GM21786 (cell line): ENCODE results near the gene ZNF8.
"Not testable (repeated sequence)": the region's sequence is repeated elsewhere in the genome, so short reads cannot be mapped to it uniquely, and the experiment has no call there.

Source experiments
- ATAC-seq: cut with Tn5 transposase; IDR thresholded peaks from one replicate; pipeline ENCODE4 v1.9.1; 2021; ENCODE audit not compliant: unreplicated experiment

Gene ZNF8

GRCh38 chr19:58294743-58295374, 16.1 kb downstream of the ZNF8 start:
- ATAC-seq, result no peak

DNA sequence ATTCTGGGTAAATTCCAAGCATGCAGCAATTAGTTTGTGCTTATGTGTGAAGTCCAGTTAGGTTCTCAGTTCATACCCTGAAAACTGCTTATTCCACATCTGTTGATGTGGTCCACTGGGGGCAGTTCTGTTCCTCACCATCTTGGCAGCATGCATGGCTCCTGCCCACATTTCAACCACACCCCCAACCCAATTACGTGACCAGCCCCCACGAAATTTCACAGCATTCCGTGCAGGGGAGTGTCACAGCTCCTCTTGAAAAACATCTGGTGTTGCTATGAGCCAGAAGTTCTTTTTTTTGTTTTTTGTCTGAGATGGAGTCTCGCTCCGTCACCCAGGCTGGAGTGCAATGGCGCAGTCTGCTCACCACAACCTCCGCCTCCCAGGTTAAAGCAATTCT, 17.3 kb downstream of the ZNF8 start:
- ATAC-seq, result no peak

DNA sequence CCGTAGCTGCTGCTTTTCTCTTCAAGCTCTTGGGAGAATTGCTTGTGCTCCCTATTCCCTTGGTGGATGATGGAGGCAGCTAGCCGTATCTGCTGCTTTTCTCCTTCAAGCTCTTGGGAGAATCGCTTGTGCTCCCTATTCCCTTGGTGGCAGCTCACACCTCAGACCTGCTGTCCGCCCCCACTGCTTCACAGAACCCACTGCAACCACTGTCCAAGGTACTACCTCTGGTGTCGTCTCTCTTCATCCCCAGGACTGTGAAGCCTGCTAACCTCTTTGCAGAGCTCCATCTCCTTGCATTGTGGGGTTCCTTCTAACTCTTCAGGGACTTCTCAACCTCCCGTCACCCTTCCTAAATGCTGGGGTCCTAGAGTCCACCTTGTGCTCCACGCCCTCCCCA, 21.9 kb downstream of the ZNF8 start:
- no peak for ATAC-seq

GRCh38 chr19:58304255-58304654, 25.5 kb downstream of the ZNF8 start:
- no peak for ATAC-seq

GRCh38 chr19:58304748-58305064, 26.0 kb downstream of the ZNF8 start:
- no peak for ATAC-seq

GRCh38 chr19:58305065-58305931, 26.5 kb downstream of the ZNF8 start, which contains the start of gene ERVK3-1:
Gene ERVK3-1 (plus strand): TSS chr19:58305377. CDS start chr19:58312169, 6,792 bp downstream.
- peak; percentile 95 for ATAC-seq

GRCh38 chr19:58305932-58306323, 27.2 kb downstream of the ZNF8 start:
- ATAC-seq, result no peak

DNA sequence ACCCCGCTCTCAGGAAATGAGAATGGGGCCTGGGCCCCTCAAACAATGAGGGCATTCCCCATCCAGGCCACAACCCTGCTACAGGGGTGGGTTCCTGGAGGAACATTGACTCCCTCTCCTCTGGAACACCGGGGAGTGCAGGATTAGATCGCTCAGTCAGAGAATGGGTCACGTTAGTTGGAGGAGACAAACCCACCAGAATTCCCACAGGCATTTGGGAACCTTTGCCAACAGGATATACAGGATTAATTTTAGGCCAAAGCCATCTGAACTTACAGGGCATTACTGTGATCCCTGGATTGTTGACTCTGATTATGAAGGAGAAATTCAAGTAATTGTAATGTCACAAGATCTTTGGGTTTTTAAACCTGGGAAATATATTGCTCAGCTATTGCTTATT, 29.0 kb downstream of the ZNF8 start:
- ATAC-seq, result no peak

DNA sequence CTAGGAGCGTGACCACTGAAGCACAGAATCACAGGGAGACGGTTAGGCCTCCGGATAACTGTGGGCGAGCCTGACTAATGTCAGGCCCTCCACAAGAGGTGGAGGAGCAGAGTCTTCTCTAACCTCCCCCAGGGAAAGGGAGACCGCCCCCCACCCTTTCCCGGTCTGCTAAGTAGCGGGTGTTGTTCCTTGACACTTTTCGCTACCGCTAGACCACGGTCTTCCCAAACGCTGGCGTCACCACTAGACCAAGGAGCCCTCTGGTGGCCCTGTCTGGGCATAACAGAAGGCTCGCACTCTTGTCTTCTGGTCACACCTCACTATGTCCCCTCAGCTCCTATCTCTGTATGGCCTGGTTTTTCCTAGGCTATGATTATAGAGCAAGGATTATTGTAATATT, 31.9 kb downstream of the ZNF8 start:
- ATAC-seq, result not testable (repeated sequence)

DNA sequence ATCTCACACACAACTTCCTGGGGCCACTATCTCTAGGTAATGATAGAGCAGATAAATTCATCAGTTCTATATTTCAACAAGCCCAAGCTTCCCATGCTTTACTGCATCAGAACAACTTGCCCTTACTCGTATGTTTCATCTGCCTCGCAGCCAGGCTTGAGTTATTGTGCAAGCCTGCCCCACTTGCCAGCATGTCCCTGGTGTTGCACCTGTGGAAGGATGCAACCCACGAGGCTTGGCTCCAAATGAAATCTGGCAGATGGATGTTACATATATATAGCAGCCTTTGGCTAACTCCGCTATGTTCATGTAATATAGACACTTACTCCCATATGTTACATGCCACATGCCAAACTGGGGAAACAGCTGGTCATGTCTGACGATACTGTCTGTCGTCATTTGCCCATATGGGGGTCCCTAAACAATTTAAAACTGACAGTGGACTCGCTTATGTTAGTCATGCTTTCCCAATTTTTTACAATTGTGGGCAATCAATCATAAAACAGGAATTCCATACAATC, 32.6 kb downstream of the ZNF8 start:
- ATAC-seq, result no peak

GRCh38 chr19:58315580-58315979, 36.8 kb downstream of the ZNF8 start:
- no peak for ATAC-seq

DNA sequence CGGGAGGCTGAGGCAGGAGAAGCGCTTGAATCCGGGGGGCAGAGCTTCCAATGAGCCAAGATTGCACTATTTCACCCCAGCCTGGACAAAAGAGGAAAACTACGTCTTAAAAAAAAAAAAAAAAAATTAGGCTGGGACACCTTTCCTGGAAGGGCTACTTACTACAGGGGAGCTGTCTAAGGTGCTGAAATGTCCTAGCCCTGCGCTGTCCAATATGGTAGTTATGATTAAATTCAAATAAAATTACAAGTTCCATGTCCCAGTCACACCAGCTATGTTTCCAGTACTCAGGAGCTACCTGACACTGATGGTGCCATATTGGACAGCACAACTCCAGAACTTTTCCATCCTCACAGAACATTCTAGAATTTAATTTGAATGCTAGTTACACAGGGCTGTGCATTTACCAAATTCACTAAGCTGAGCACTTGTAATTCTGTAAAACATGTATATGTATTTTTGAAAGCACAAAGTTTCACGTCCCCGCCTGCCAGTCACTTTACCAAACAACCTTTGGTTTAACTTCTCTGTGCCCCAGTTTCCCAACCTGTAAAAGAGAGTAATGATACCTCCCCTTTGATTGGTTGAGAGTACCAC, 38.8 kb downstream of the ZNF8 start:
- no peak for ATAC-seq

- no peak for ATAC-seq
Measured at GRCh38 chr19:58318297-58318696, 39.5 kb downstream of the ZNF8 start.

GRCh38 chr19:58319241-58319640, 40.5 kb downstream of the ZNF8 start:
- ATAC-seq, result no peak

DNA sequence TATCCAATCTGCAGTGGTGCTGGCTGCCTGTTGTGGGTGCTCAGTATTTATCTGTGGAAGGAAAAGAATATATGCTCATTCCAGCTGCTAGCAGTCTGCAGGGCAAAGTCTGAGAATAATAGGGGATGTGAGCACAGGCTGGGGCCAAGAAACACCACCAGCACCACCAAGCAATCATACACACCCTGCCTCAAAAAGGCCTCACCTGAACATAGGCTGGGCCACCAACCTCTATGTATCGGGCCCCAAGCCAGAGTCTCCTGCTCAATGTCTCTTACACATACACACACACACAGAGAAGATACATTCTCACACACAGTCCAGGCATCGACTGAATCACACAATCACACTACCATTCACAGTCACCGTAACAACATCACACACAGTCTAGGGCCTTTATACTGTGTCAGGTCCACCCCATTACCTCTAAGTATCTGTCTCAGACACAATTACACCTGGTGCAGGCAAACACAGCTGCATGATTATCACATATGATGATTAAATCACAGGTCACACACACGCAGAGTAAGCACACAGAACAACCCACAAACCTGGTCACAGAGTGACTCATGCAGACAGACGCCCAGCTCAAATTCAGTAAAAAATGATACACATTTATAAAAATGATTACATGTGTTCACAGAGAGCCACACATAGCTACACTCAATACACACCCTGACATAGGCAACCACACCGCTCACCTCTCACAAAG, 46.7 kb downstream of the ZNF8 start:
- ATAC-seq, result no peak

DNA sequence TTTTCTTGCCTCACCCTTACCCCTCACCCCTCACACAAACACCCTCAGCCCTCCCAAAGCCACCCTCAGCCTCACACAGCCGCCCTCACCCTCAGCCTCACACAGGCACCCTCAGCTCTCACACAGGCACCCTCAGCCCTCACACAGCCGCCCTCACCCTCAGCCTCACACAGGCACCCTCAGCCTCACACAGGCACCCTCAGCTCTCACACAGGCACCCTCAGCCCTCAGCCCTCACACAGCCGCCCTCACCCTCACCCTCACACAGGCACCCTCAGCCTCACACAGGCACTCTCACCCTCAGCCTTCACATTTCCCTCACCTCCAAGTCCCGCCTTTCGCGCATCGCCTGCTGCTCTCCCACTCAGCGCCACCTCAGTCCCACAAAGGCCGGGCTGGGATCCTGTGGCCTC, 47.8 kb downstream of the ZNF8 start:
- ATAC-seq, result no peak

- ATAC-seq, result peak; percentile 83
Measured at GRCh38 chr19:58326914-58327726, 48.4 kb downstream of the ZNF8 start, which contains the start of gene ZSCAN22. Gene ZSCAN22 (plus strand): TSS chr19:58326994. CDS start chr19:58334803, 7,809 bp downstream.

DNA sequence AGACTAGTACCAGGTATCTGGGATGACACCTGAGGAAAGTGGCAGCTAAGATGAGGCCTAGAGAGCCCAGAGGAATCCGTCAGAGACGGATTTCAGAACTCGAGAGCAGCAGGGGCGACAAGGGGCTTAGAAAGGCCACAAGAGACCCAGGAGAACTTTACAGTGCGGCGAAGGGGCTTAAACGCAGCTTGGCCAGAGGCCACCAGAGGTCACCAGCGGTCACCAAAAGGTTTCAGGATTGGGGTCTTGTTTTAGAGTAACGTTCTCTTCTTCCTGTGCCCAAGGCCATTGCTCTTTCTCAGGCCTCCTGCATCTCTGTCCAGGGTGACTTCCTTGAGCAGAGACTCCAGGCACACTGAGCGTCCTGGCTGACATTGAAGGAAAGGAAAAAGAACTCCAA, 50.2 kb downstream of the ZNF8 start:
- no peak for ATAC-seq

DNA sequence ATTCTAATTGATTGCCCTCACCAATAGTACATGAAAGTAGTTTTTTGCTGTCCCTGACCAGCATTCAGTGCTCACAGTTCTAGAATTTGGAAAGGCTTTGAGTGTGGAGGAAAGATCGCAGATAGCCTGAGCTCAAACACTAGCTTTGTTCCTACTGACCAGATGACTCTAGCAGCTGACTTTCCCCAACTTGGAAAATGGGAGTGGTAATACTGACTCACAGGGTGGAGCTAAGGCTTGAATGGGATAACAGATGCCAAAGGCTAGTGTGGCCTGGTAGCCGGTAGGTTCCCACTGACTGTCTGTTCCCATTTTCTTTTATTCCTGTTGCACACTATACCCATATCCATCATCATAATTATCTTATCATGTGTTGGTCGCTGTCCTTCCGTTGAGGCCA, 51.7 kb downstream of the ZNF8 start:
- ATAC-seq, result no peak

DNA sequence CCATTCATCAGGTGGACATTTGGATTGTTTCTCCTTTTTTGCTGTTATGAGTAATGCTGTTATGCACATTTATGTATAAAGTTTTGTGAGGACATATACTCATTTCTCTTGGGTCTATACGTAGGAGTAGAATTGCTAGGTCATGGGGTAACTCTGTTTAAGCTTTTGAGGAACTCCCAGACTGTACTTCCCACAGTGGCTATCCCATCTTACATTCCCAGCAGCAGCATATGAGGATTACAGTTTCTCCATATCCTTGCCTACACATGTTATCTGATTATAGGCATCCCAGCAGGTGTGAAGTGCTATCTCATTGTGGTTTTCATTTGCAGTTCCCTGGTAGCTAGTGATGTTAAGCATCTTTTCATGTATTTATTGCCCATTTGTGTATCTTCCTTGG, 53.9 kb downstream of the ZNF8 start:
- ATAC-seq, result no peak
